Muscle layer of duodenum (tissue), 2 donors: Measurements from ENCODE around the gene NCKAP5L.

Source experiments
- H3K27ac ChIP-seq: one replicate; pipeline ENCODE4 v1.7.0; 2013; ENCODE audit warnings: mild to moderate bottlenecking, low read length
- H3K27me3 ChIP-seq: one replicate; pipeline ENCODE4 v1.7.0; 2013; ENCODE audit warnings: low read depth, mild to moderate bottlenecking, control low read depth, low read length
- H3K36me3 ChIP-seq, 2 donors: one replicate each; pipeline ENCODE4 v1.7.0; 2013; ENCODE audit warnings: low read length in 2 of 2, control low read depth in 1 of 2, mild to moderate bottlenecking in 1 of 2; ENCODE audit not compliant: insufficient read depth in 2 of 2, control insufficient read depth in 1 of 2
- H3K4me1 ChIP-seq, 2 donors: one replicate each; pipeline ENCODE4 v1.7.0; 2013; ENCODE audit warnings: low read length in 2 of 2, mild to moderate bottlenecking in 2 of 2, control low read depth in 1 of 2, moderate library complexity in 1 of 2; ENCODE audit not compliant: insufficient read depth in 2 of 2, control insufficient read depth in 1 of 2
- H3K4me3 ChIP-seq, 2 donors: one replicate each; pipeline ENCODE4 v1.7.0; 2013; ENCODE audit warnings: low read length in 2 of 2, low read depth in 1 of 2, mild to moderate bottlenecking in 1 of 2
- H3K9me3 ChIP-seq, 2 donors: one replicate each; pipeline ENCODE4 v1.7.0; 2013; ENCODE audit warnings: low read length in 2 of 2, control low read depth in 1 of 2, mild to moderate bottlenecking in 1 of 2; ENCODE audit not compliant: control insufficient read depth in 1 of 2
- donor health status: healthy.

The NCKAP5L gene

DNA sequence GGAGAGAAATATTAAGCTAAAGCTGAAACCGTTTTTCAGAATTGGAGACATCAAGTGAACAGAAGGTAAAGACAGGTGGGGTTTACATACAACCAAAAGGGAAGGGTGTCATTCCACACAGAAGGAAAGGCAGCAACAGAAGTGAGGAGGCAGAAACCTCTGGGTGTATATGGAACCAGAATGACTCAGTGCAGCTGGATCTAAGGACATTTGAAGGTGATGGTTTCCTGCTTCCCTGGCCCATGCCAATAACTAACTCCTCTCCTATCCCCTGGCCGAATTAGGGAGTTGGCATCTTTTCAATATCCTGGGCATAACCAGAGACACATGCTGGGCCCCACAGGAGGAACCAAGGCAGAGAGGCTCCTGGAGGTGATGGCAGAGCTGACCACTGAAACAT is 8.4 kb downstream of the NCKAP5L start:
- H3K4me3 ChIP-seq, result no peak overlapping the region
- H3K27ac ChIP-seq, result no peak overlapping the region
- peaks cover 0 to 3% of the 10 kb centered on the region in 2 donors for H3K36me3 ChIP-seq
- peaks cover 3 to 34% of the 10 kb centered on the region in 2 donors for H3K4me1 ChIP-seq
- H3K9me3 ChIP-seq, result no peaks in the 10 kb centered on the region
- H3K27me3 ChIP-seq, result no peaks in the 10 kb centered on the region

DNA sequence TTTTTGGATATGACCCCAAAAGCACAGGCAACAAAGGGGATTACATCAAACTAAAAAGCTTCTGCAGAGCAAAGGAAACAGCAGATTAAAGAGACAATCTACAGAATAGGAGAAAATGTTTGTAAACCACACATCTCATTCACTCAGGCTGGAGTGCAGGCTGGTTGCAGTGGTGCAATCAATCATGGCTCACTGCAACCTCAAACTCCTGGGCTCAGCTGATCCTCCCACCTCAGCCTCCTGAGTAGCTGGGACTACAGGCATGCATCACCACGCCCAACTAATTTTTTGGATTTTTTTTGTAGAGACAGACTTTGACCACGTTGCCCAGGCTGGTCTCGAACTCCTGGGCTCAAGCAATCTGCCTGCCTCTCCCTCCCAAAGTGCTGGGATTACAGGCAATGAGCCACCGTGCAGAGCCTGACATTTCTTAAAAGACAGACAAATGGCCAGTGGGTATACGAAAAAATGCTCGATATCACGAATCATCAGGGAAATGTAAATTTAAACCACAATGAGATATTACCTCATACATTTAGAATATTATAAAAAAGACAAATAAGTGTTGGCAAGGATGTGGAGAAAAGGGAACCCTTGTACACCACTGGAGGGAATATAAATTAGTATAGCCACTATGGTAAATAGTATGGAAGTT is 9.8 kb downstream of the NCKAP5L start:
- Histone ChIP-seq H3K27me3 (no peaks in the 10 kb centered on the region), H3K4me3 (no peak overlapping the region), H3K4me1 (peaks cover 0 to 25% of the 10 kb centered on the region in 2 donors), H3K27ac (no peak overlapping the region), H3K36me3 (peaks cover 0 to 3% of the 10 kb centered on the region in 2 donors), H3K9me3 (no peaks in the 10 kb centered on the region)

DNA sequence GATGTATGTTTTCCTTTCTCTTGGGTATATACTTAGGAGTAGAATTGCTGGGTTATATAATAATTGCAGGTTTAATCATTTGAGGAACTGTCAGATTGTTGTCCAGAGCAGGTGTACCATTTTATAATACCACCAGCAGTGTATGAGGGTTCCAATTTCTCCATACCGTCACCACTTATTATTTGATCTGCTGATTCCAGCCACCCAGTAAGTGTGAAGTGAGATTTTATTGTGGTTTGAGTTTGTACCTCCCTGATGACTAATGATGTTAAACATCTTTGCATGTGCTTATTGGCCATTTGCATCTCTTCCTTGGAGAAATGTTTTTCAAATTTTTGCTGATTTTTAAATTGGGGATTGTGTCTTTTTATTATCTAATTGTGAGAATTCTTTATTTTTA is 15.1 kb downstream of the NCKAP5L start:
- H3K27me3 ChIP-seq, result no peaks in the 10 kb centered on the region
- H3K9me3 ChIP-seq, result no peaks in the 10 kb centered on the region
- no peaks in the 10 kb centered on the region for H3K36me3 ChIP-seq
- no peak overlapping the region for H3K4me3 ChIP-seq
- no peak overlapping the region for H3K27ac ChIP-seq
- peaks cover 9 to 14% of the 10 kb centered on the region in 2 donors for H3K4me1 ChIP-seq

DNA sequence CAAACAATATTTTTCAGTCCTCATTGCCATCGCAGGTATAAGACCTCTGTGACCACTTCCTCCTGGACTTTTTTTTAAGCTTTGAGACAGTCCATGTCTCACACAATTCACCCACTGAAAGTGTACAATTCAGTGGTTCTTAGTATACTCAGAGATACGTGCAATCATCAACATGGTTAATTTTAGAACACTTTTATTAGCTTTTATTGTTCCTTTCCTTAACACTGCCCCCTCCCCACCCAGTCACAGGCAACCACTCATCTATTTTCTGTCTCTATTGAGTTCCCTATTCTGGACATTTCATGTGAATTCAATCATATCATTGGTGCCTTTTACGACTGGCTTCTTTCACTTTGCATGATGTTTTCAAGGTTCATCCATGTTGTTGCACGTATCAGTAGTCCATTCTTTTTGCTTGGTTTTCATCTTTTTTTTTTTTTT is 16.2 kb downstream of the NCKAP5L start:
- Histone ChIP-seq H3K27ac (no peak overlapping the region), H3K9me3 (no peaks in the 10 kb centered on the region), H3K4me3 (no peak overlapping the region), H3K4me1 (peaks cover 9 to 14% of the 10 kb centered on the region in 2 donors), H3K27me3 (no peaks in the 10 kb centered on the region), H3K36me3 (no peaks in the 10 kb centered on the region)

DNA sequence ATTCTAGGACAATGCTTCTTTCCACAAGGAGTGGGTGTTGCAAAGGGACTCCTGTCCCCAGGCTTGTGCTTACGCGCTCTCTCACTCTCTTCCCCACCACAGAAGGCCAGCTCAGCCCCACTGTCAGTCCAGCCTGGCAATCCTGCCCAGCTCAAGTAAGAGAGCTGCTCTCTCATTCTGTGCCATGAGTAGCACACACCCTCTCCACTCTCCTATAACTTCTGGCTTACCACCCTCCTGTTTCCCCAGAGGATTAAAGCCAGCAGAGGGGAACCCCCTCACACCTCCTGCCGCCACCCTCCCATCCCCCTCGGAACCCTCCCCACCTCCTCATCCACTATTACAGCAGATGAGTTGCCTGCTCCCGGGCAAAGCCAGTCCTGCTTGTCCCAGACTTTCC is 17.1 kb downstream of the NCKAP5L start:
- no peak overlapping the region for H3K27ac ChIP-seq
- H3K4me1 ChIP-seq, result peaks cover 9 to 14% of the 10 kb centered on the region in 2 donors
- no peaks in the 10 kb centered on the region for H3K27me3 ChIP-seq
- no peak overlapping the region for H3K4me3 ChIP-seq
- no peaks in the 10 kb centered on the region for H3K36me3 ChIP-seq
- H3K9me3 ChIP-seq, result no peaks in the 10 kb centered on the region

DNA sequence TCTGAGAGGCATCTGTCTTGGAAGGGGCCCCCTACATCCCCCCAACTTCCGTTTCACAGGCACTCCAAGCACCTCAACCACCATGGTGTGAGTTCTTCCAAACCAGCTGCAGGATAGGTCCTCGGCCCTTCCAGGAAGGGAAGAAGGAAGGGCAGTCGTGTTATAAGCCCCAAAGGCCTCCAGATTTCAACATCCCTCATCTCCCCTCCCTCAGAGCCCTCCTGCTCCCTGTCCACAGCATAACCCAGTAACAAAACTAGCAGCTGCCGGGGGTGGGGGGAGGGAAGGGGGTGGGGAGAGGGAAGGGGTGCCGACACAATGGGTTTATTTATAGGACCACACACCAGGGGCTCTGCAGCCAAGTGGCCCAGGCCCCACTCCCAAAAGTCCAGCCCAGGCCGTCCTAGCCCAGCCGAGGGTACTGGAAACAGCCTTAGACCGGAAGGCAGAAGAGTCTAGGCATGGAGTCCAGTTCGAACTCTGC is 18.3 kb downstream of the NCKAP5L start:
- peak overlapping the region in 1 of 2 donors; percentile 5 for H3K4me3 ChIP-seq

DNA sequence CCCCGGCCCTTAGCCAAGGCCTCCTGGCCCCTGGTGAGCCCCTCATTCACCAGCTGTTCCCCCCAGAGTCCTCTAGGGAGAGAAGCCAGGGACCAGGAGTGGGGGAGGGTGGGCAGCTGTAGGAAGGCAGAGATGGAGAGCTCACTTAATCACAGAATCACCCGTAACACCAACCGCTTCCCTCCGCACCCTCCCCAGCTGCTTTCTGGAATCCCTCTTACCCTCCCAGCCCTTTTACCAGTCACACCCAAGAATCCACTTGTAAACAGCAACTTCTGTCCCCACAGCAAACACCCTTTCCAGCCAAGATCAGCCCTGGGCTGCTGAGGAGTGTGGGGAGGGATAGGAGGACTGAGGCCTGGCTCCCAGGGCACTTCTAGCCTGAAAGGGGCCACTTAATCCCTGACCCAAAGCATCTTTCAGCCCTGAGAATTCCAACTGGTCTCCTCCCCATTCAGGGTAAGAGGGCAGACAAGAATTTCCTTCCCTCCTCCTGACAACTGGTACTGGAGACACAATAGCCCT is 18.8 kb downstream of the NCKAP5L start:
- Histone ChIP-seq H3K9me3 (no peaks in the 10 kb centered on the region), H3K4me1 (peaks cover 9 to 14% of the 10 kb centered on the region in 2 donors), H3K27ac (peak overlapping the region; percentile 43), H3K27me3 (no peaks in the 10 kb centered on the region), H3K36me3 (peaks cover 0 to 14% of the 10 kb centered on the region in 2 donors), H3K4me3 (peak overlapping the region in 1 of 2 donors; percentile 5)

More for the DNA sequence above, 18.3 kb downstream of the NCKAP5L start:
- Histone ChIP-seq H3K36me3 (peaks cover 0 to 9% of the 10 kb centered on the region in 2 donors), H3K4me1 (peaks cover 9 to 14% of the 10 kb centered on the region in 2 donors), H3K9me3 (no peaks in the 10 kb centered on the region), H3K27ac (peak overlapping the region; percentile 43), H3K27me3 (no peaks in the 10 kb centered on the region)

DNA sequence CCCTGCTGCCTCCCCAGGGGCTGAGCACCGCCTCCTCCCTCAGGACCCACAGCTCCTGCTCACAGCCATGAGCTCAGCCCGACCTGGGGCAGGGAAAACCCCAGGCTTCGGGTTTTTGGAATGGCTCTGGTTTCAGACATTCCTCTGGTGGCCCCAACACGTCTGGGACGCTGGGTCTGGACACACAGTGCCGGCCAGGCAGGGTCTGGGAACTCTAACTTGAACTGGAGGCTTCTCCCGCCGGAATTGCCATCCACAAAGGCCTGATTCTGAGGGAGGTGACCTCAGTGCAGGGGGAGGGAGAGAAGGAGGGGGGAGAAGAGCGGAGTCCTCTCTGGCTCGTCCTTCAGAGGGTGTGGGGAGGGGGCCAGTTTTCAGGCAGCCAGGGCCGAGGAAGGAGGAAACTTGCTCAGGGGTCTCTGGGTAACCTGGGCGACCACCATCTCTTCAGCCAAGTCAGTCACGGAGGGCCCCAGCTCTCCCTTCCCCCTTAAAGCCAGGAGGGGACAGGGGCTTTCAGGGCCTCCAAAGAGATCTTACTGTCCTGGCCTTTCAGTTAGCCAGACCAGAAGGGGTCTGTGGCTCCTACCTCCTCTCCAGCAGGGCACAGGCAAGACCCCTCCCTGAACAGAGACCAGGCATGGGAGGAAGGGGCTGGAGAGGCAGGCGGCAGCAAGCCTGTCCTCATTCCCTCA is 19.4 kb downstream of the NCKAP5L start:
- Histone ChIP-seq H3K4me3 (no peak overlapping the region), H3K27me3 (no peaks in the 10 kb centered on the region), H3K9me3 (no peaks in the 10 kb centered on the region), H3K4me1 (peaks cover 9 to 14% of the 10 kb centered on the region in 2 donors), H3K27ac (peak overlapping the region; percentile 36), H3K36me3 (peaks cover 1 to 19% of the 10 kb centered on the region in 2 donors)

DNA sequence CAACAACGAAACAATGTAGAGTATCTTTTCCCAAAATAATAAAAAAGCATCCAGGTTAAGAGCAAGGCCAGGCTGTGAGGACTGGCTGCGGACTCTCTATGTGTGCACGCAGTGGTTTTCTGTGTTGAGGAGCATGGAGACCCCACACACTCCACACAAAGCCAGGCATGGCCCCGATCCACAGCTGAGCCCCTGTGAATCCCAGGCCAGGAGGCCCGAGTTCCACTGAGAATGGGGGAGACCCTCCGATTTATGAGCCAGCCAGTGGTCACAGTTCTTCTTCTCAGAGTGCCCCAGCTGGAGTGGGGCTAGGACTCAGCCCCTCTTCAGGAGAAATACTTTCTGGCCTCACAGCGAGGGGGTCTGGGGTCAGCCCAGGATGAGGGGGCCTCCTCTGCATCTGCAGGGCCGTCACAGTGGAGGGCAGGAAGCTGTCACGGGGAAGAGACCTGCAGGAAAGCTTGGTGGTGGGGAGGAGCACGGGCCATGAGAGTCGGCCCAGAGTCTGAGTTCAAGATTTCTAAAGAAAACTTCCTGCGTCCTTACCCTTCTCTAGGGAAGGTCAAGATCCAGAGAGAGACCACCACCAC is 20.1 kb downstream of the NCKAP5L start:
- Histone ChIP-seq H3K27me3 (no peaks in the 10 kb centered on the region), H3K27ac (no peak overlapping the region), H3K36me3 (peaks cover 9 to 26% of the 10 kb centered on the region in 2 donors), H3K4me1 (peaks cover 9 to 14% of the 10 kb centered on the region in 2 donors), H3K4me3 (no peak overlapping the region), H3K9me3 (no peaks in the 10 kb centered on the region)

DNA sequence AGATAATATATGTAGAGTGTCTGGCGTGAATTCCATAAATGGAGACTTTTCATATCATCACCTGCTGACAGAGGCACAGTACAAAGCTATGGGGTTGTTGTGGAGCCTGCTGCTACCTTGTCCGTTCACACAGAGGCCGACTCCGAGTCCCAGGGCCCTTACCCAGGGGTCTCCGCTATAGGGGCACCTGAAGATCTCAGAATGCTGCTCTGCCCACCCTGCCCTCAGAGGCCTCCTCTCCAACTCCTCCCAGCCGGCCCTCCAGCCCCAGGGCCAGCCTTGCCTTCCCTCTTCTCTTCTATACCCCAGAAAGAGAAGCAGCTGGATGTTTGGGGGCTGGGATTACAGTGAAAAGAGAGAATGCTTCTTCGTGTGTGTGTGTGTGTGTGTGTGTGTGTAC is 21.3 kb downstream of the NCKAP5L start:
- no peak overlapping the region for H3K4me3 ChIP-seq
- H3K9me3 ChIP-seq, result no peaks in the 10 kb centered on the region
- no peaks in the 10 kb centered on the region for H3K27me3 ChIP-seq
- peaks cover 16 to 34% of the 10 kb centered on the region in 2 donors for H3K36me3 ChIP-seq
- H3K4me1 ChIP-seq, result peaks cover 9 to 14% of the 10 kb centered on the region in 2 donors
- H3K27ac ChIP-seq, result no peak overlapping the region

DNA sequence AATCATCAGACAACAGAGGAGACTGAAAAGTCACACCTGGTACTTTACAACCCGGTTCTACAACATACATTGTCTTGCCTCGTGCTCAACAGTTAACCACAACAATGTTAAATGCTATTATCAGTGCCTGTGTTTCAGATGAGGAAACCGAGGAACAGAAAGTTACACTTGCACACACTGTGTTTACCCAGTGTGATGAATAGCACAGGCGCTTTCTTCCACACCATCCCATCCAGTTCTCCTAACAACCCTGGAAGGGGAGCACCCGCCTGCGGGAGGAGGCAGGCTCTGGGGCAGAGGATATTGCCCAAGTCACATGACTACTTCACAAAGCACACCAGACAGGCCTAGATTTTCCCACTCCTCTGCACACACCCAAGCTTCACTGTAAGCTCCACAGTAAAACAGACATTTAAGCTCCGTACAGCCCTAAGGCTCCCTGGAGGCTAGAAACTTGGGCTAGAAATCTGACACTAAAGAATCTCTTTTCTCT is 21.8 kb downstream of the NCKAP5L start:
- Histone ChIP-seq H3K27me3 (no peaks in the 10 kb centered on the region), H3K4me1 (peaks cover 9 to 14% of the 10 kb centered on the region in 2 donors), H3K27ac (no peak overlapping the region), H3K9me3 (no peaks in the 10 kb centered on the region), H3K4me3 (no peak overlapping the region), H3K36me3 (peaks cover 20 to 39% of the 10 kb centered on the region in 2 donors)
